Measurements from ENCODE around the gene TMEM231. TPM values are rescaled to one million over a fixed set of nuclear protein-coding genes. Genes with fewer than 3 reads are reported as not detected.

The TMEM231 gene
- total RNA-seq, 1 donor from 2014 or later = 3.1 TPM

- ATAC-seq = no peak
Measured at GRCh38 chr16:75488322-75488721, 67.7 kb downstream of the TMEM231 start.

Other genes with a start within 250 kb of the TMEM231 start
- 33.5 TPM for gene CFDP1, start 122.7 kb downstream of the TMEM231 start, total RNA-seq
- gene TMEM170A, start 91.6 kb downstream of the TMEM231 start, total RNA-seq = 11.1 TPM
- 4.6 TPM for gene CHST6, start 60.8 kb downstream of the TMEM231 start, total RNA-seq
- gene CHST5, start 20.1 kb downstream of the TMEM231 start, total RNA-seq = not detected
- gene GABARAPL2, start 10.1 kb upstream of the TMEM231 start, total RNA-seq = 47.7 TPM
- 25.5 TPM for gene ADAT1, start 67.0 kb upstream of the TMEM231 start, total RNA-seq
- 91.9 TPM for gene KARS1, start 91.4 kb upstream of the TMEM231 start, total RNA-seq
- 23.4 TPM for gene TERF2IP, start 91.5 kb upstream of the TMEM231 start, total RNA-seq
- not detected for gene CPHXL2, start 120.8 kb upstream of the TMEM231 start, total RNA-seq
- gene DUXB, start 145.2 kb upstream of the TMEM231 start, total RNA-seq = not detected
- gene CPHXL, start 170.2 kb upstream of the TMEM231 start, total RNA-seq = not detected